Measurements from ENCODE around the gene FBXL19.

Gene FBXL19

GRCh38 chr16:30895627-30896260 is 27.6 kb upstream of the FBXL19 start:
- DNase-seq, result no peak

GRCh38 chr16:30896261-30896888 is 27.0 kb upstream of the FBXL19 start, which contains the start of gene CTF1:
Gene CTF1, plus strand, starts transcription at chr16:30896614. Its CDS starts 30 bp downstream, at chr16:30896644.
- no peak for DNase-seq

DNA sequence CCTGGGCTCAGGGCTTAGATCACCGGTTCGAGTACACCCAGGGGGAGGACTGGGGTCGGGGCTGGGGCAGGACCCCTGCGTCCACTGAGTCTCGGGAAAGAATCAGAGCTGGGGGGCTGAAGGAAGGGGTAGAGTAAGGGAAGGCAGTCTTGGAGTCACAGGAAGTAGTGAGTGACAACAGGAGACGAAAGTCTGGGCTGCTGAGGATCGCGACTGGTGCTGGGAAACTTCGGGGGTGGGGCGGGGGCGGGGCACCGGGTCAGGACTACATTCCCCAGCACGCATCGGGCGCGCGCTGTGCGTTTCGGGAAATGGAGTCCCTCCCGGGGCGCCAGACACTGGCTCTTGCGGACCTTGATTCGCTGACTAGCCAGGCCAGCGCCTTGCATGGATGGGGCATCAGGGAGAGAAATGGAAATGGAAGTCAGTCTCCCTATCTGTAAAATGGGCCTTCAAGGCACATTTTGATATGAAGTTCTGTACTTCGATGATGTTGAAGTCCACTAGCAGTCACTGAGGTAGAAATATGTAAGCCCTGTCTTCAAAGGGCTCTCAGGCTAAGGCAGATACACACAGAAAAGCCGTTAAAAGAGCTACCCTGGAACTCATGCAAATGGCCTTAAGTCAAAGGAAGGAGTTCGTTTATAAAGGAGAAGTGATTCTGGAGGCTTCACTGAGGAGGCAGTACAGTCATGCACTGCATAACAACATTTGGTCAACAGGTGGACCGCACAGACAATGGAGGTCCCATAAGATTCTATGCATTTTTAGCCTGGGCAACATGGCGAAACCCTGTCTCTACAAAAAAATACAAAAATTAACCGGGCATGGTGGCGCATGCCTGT is 26.3 kb upstream of the FBXL19 start:
- DNase-seq, result peak; percentile 79

GRCh38 chr16:30899794-30900193 is 23.6 kb upstream of the FBXL19 start:
- DNase-seq, result no peak

DNA sequence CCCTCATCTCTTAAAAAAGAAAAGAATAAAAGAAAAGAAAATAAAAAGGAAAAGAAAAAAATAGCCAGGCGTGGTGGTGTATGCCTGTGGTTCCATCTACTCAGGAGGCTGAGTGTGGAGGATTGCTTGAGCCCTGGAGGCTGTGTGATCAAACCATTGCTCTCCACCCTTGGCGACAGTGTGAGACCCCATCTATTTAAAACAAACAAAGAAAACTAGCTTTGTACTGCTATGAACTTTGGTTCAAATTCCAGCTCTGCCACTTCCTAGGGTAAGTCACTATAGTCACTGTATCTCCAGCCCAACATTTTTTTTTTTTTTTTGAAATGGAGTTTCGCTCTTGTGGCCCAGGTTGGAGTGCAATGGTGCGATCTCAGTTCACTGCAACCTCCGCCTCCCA is 22.8 kb upstream of the FBXL19 start:
- no peak for DNase-seq

DNA sequence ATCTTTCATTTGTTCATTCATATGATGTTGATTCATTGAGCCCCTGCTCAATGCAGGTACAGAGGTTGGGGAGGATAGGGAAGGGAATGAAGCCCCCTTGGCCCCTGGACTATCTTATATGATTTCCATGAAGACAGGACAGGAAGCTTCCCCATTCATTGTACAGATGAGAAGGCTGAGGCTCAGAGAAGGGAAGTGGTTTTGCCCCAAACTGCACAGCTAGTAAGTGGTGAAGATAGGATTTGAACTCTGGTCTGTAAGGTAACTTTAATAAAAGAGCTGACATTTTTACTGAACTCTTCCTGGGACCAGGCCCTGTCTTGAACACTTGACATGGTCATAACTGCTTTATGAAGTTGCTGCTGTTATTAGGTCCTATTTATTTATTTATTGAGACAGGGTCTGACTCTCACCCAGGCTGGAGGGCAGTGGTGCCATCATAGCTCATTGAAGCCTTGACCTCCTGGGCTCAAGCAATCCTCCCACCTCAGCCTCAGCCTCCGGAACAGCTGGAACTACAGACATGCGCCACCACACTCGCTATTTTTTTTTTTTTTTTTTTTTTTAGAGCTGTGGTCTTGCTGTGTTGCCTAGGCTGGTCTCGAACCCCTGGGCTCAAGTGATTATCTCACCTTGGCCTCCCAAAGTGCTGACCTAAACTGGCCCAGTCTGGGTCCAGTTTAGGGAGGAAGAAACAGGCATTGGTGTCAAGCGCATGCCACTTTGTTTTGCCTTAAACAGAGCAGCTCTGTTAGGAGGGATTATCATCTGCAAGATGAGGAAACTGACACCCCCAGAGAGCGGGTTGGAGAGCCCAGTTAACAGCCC is 22.0 kb upstream of the FBXL19 start:
- DNase-seq, result no peak

DNA sequence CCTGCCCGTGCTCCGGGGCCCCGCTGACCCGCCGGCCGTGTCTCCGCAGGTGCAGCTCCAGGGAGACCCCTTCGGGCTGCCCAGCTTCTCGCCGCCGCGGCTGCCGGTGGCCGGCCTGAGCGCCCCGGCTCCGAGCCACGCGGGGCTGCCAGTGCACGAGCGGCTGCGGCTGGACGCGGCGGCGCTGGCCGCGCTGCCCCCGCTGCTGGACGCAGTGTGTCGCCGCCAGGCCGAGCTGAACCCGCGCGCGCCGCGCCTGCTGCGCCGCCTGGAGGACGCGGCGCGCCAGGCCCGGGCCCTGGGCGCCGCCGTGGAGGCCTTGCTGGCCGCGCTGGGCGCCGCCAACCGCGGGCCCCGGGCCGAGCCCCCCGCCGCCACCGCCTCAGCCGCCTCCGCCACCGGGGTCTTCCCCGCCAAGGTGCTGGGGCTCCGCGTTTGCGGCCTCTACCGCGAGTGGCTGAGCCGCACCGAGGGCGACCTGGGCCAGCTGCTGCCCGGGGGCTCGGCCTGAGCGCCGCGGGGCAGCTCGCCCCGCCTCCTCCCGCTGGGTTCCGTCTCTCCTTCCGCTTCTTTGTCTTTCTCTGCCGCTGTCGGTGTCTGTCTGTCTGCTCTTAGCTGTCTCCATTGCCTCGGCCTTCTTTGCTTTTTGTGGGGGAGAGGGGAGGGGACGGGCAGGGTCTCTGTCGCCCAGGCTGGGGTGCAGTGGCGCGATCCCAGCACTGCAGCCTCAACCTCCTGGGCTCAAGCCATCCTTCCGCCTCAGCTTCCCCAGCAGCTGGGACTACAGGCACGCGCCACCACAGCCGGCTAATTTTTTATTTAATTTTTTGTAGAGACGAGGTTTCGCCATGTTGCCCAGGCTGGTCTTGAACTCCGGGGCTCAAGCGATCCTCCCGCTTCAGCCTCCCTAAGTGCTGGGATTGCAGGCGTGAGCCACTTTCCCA is 21.1 kb upstream of the FBXL19 start:
- peak; percentile 53 for DNase-seq

- DNase-seq, result no peak
These were observed 20.4 kb upstream of the FBXL19 start for GRCh38 chr16:30903002-30903401.

GRCh38 chr16:30903596-30903995 is 19.8 kb upstream of the FBXL19 start:
- peak; percentile 59 for DNase-seq

DNA sequence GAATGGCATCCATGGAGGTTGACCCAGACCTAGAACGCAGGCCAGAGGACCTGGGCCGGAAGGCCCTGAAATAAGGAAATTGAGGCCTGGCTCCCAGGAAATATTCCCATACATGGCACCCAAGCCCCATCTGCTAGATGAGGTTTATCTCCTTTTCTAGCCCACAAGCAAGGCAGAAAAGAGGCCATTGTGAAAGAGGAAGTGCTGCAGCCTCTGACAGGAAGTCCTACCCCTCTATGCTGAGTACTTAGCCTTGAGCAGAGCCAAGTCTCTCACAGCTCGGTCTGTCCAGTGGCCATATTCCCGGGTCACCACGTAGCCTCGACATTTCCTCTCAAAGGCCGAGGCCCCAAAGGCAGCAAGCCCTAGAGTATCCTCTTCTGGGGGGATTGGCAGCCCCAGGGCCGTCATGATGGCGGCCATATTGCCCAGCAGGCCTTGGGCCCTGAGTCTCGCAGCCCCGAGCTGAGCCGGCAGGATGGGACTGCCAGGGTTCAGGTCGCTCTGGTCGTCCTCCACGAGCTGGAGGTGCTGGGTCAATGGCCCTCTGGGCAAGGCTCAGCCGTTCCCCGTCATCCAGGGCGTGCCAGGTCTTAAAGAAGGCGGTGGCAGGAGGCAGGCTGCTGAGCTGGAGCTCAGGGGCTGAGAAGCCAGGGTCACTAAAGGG is 19.1 kb upstream of the FBXL19 start:
- DNase-seq, result no peak

DNA sequence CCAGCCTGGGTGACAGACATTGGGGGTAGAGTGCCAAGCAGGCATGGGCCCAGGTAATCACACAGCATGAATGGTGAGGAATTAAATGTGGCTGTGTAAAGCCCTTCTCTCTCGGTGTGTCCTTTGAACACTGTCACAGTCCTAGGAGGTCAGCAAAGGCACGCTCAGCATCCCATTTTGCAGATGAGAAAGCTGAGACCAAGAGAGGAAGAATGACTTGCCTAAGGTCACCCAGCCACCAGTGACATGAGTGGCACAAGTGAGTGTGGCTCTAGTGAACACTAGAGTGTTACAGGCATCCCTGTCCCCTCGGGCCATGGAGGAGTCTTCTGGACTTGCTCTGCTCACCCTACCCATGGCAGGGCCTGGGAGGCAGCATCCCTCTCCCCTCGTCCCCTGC is 16.3 kb upstream of the FBXL19 start:
- DNase-seq, result no peak

- no peak for DNase-seq
These were observed 12.8 kb upstream of the FBXL19 start for GRCh38 chr16:30910427-30911029.

DNA sequence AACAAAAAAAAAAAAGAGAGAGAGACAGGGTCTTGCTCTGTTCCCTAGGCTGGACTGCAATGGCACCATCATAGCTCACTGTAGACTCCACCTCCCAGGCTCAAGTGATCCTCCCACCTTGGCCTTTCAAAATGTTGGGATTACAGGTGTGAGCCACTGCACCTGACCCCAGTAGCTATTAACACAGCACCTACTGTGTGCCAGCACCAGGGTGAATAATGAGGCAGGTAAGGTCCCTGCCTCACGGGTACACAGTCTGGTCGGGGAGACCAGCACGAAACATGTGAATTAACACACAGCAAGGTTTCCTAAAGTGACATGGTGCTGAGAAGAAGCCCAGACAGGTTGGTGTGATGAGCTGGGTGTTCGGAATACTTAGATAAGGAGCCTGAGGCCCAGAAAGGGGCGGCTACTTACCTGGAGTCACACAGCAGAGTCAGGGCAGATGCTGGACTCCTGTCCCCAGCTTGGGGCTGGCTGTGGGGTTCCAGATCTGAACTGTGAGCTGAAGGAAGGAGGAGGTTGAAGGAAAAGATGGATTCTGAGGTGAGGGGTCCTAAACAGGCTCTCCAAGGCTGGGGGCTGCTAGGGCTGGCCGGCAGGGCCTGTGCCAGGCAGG is 10.5 kb upstream of the FBXL19 start:
- DNase-seq, result no peak

DNA sequence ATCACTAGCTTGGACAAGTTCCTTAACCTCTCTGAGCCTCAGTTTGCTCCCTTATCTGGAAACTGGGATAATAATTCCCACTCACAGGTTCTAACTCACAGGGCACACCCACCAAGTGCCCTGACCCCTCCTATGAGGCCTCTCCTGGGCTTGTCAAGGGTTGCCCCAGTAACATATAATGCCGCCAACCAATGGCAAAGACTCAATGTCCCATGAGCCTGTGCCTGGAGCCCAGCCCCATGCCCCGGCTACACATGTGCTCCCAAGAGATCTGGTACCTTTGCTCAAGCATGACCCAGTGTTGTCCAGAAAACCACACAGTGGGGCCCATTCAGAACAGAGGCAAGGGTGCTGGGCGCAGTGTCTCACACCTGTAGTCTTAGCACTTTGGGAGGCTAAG is 8.5 kb upstream of the FBXL19 start:
- no peak for DNase-seq

GRCh38 chr16:30918614-30919013 is 4.8 kb upstream of the FBXL19 start:
- no peak for DNase-seq

DNA sequence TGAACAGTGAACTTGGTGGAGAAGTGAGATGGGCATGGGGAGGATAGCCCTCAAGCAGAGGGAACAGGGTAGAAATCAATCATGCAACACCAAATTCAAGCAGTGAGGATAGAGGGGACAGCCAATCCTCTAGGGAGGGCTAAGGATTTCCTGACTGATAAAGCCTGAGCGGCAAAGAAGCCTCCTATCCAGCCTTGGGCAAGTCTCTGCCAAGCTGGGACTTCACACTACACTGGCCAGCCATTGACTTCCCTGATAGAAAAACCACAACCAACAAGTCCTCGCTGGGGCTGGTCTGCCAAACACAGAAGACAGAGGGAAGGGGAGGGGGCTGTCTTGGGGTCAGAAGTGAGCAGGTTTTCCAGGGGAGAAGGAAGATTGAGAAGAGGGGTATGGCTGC is 2.5 kb upstream of the FBXL19 start:
- no peak for DNase-seq

DNA sequence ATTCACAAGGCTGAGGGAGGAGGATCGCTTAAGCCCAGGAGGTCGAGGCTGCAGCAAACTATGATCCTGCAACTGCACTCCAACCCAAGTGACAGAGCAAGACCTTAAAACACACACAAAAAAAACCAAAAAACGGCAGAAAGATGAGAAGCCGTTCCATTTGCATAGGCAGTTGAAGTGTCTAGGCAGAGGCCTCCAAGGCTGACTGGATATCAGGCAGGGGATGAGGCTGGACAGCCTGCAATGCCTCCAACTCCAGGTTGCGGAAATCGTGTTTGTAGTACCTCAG is 2.0 kb upstream of the FBXL19 start:
- no peak for DNase-seq

GRCh38 chr16:30921748-30922419 is 1.5 kb upstream of the FBXL19 start:
- peak; percentile 85 for DNase-seq

- DNase-seq, result peak; percentile 100
These were observed 882 bp upstream of the FBXL19 start for GRCh38 chr16:30922420-30922959.

Measured in CD4-positive, alpha-beta T cell treated with Interleukin-15 for 1 hour (primary cell).